GM12878 (cell line): ENCODE results near the gene M1AP. TPM values are rescaled to one million over a fixed set of nuclear protein-coding genes. Genes with fewer than 3 reads are reported as not detected.
A peak's percentile ranks its signal among the peaks of the same experiment; 100 is the strongest.

Experiments
- ATF2 ChIP-seq: IDR thresholded peaks from 2 replicates; pipeline ENCODE4 v1.6.1; 2012; ENCODE audit warnings: low read length, inconsistent platforms
- ATF3 ChIP-seq: IDR thresholded peaks from 2 replicates; pipeline ENCODE4 v1.6.1; 2011; ENCODE audit warnings: low read depth, mild to moderate bottlenecking, low read length, moderate library complexity, borderline replicate concordance; ENCODE audit errors: extremely low read depth
- BCL3 ChIP-seq: IDR thresholded peaks from 2 replicates; pipeline ENCODE4 v1.6.1; 2011; ENCODE audit warnings: borderline replicate concordance, low read depth, mild to moderate bottlenecking, moderate library complexity, low read length; ENCODE audit not compliant: insufficient read depth, poor library complexity, severe bottlenecking
- BMI1 ChIP-seq: fragments of 450-650 bp; IDR thresholded peaks from 2 replicates; pipeline ENCODE4 v1.6.1; 2016; ENCODE audit warnings: mild to moderate bottlenecking, moderate library complexity, borderline replicate concordance
- CBX5 ChIP-seq: sonication (generic); IDR thresholded peaks from 2 replicates; pipeline ENCODE4 v1.6.1; 2016; ENCODE audit warnings: low read depth, moderate library complexity, mild to moderate bottlenecking, inconsistent platforms
- CHD2 ChIP-seq: IDR thresholded peaks from 2 replicates; pipeline ENCODE4 v1.6.1; 2011; ENCODE audit warnings: low read depth, low read length, improper control_type of control experiment, borderline replicate concordance
- CREM ChIP-seq: IDR thresholded peaks from 2 replicates; pipeline ENCODE4 v1.6.1; 2014; ENCODE audit warnings: antibody characterized with exemption, low read depth
- E2F8 ChIP-seq: fragments of 450-650 bp; IDR thresholded peaks from 2 replicates; pipeline ENCODE4 v1.6.1; 2018; ENCODE audit warnings: mild to moderate bottlenecking, low read depth, moderate library complexity; ENCODE audit not compliant: partially characterized antibody
- EGR1 ChIP-seq, 2 experiments: IDR thresholded peaks; 1 replicate in 1 of 2; 2 replicates in 1 of 2; pipeline ENCODE4 v1.6.1; 2011 to 2012; ENCODE audit warnings: low read depth in 2 of 2, low read length in 2 of 2, borderline replicate concordance in 1 of 2, mild to moderate bottlenecking in 1 of 2, moderate library complexity in 1 of 2
- GATAD2B ChIP-seq: fragments of 450-650 bp; conservative IDR thresholded peaks from 2 replicates; pipeline ENCODE4 v1.6.1; 2017; ENCODE audit warnings: low read depth, mild to moderate bottlenecking, moderate library complexity
- KLF5 ChIP-seq: fragments of 450-650 bp; IDR thresholded peaks from 2 replicates; pipeline ENCODE4 v1.6.1; 2014; ENCODE audit warnings: mild to moderate bottlenecking; ENCODE audit not compliant: partially characterized antibody
- NBN ChIP-seq: fragments of 450-650 bp; IDR thresholded peaks from 2 replicates; pipeline ENCODE4 v1.6.1; 2016
- PAX5 ChIP-seq: IDR thresholded peaks from 2 replicates; pipeline ENCODE4 v1.6.1; 2011; ENCODE audit warnings: low read depth, low read length, borderline replicate concordance
- TCF12 ChIP-seq: IDR thresholded peaks from 2 replicates; pipeline ENCODE4 v1.6.1; 2011; ENCODE audit warnings: low read depth, mild to moderate bottlenecking, low read length
- USF2 ChIP-seq: IDR thresholded peaks from 2 replicates; pipeline ENCODE4 v1.6.1; 2011; ENCODE audit warnings: low read depth, low read length, improper control_type of control experiment, borderline replicate concordance
- ZBTB4 ChIP-seq: fragments of 450-650 bp; formaldehyde crosslinking; IDR thresholded peaks from 2 replicates; pipeline ENCODE4 v1.4.0; 2022; ENCODE audit warnings: mild to moderate bottlenecking, moderate library complexity
- ZNF217 ChIP-seq: fragments of 450-650 bp; IDR thresholded peaks from 2 replicates; pipeline ENCODE4 v1.6.1; 2017; ENCODE audit warnings: antibody characterized with exemption, mild to moderate bottlenecking
- ZNF24 ChIP-seq: fragments of 450-650 bp; IDR thresholded peaks from 2 replicates; pipeline ENCODE4 v1.6.1; 2017; ENCODE audit warnings: antibody characterized with exemption, mild to moderate bottlenecking
- ZNF274 ChIP-seq: IDR thresholded peaks from one replicate; pipeline ENCODE4 v1.8.0; 2011; ENCODE audit not compliant: insufficient read length, insufficient read depth
- polyA plus RNA-seq, 11 experiments: library from polyadenylated mRNA; depleted of rRNA in 4 of 11; unstranded in 6 of 11; stranded (reverse) in 5 of 11; fragments of >200 nt; fragmentation: Nextera tagmentation in 4 of 11; fragmentation: Illumina TruSeq in 1 of 11; extraction: Ambion mirVana in 4 of 11; extraction: Trizol in 1 of 11; gene quantifications; 1 replicate in 1 of 11; 2 replicates in 10 of 11; pipeline versions ENCODE4 v1.2.1 to v1.2.3, GENCODE V29; 2011 to 2016; ENCODE audit warnings: inconsistent platforms in 2 of 11, missing spikeins in 2 of 11, low read depth in 1 of 11
- total RNA-seq, 4 experiments: library from RNA; depleted of rRNA in 3 of 4; stranded (reverse); fragments of >200 nt in 3 of 4; fragmentation: Illumina TruSeq in 1 of 4; extraction: Trizol in 1 of 4; gene quantifications; 2 replicates each; pipeline versions ENCODE4 v1.2.1 to v1.2.3, GENCODE V29; 2013 to 2021

M1AP gene
- total and polyA plus RNA-seq, 10 of the 15 experiments (the other 5 are each of a cell fraction or from before 2014, with no cell fraction given) = 0.04 to 0.32 (median 0.16) TPM; not detected in 4

GRCh38 chr2:74552914-74553811, 95.0 kb downstream of the M1AP start (continued):
- no peak for TF ChIP-seq ATF2
- no peak for TF ChIP-seq KLF5
- TF ChIP-seq CREM = no peak
- no peak for TF ChIP-seq ZBTB4 (CRISPR knock-in tag)
- no peak for TF ChIP-seq USF2
- TF ChIP-seq PAX5 = no peak
- TF ChIP-seq CBX5 = no peak
- 0 out of 2 replicates have a peak, but pooled peaks have one; percentile 7 for TF ChIP-seq TCF12
- no peak for TF ChIP-seq ATF3
- TF ChIP-seq BCL3 = no peak
- TF ChIP-seq CHD2 = no peak
- TF ChIP-seq EGR1 (IDR thresholded peaks at IDR 0.05; ENCODE audit: borderline replicate concordance in 1 of 2, low read depth in 2 of 2, low read length in 2 of 2) = no peak
- no peak for TF ChIP-seq ZNF24
- TF ChIP-seq ZNF217 = no peak
- no peak for TF ChIP-seq E2F8
- no peak for TF ChIP-seq ZNF274
- TF ChIP-seq BMI1 = no peak
- peak; percentile 91 for TF ChIP-seq NBN
- TF ChIP-seq GATAD2B = peak; percentile 37; the same call in 1 of the 2 replicates
